Caco-2 (cell line): Measurements from ENCODE around the gene SUN2. TPM values are rescaled to one million over a fixed set of nuclear protein-coding genes. Genes with fewer than 3 reads are reported as not detected.

ENCODE experiments used
- BruUV-seq: library from RNA; stranded (reverse); fragments of 400-500 nt; replicated peaks from 2 replicates; lab custom pipeline; 2021; lab: Mats Ljungman, UMichigan
- CTCF ChIA-PET: fragments of 300-600 bp; sonication (Branson Sonifier 250); formaldehyde crosslinking; loops from one replicate; lab custom pipeline; 2022; ENCODE audit warnings: antibody characterized with exemption; lab: Charles Lee
- POLR2A ChIA-PET: fragments of 300-600 bp; sonication (Branson Sonifier 250); formaldehyde crosslinking; loops from one replicate; lab custom pipeline; 2022; ENCODE audit warnings: antibody characterized with exemption; lab: Charles Lee
- DNase-seq, 2 experiments: peaks; one replicate each; pipeline versions ENCODE4 v3.0.0 to v3.0.0-alpha.2; 2020 to 2022
- H3K27me3 ChIP-seq: replicated peaks from 2 replicates; pipeline ENCODE4 v1.6.0; 2011; ENCODE audit warnings: low read length; ENCODE audit not compliant: control insufficient read depth, insufficient read depth
- H3K36me3 ChIP-seq: 2 replicates; pipeline ENCODE4 v1.5.1; 2011; ENCODE audit warnings: low read length; ENCODE audit not compliant: control insufficient read depth, insufficient read depth
- H3K4me1 ChIP-seq: fragments of 250-450 bp; sonication (Bioruptor Pico); 2 replicates; pipeline ENCODE4 v1.5.1; 2020; ENCODE audit warnings: mild to moderate bottlenecking
- H3K4me3 ChIP-seq: 2 replicates; pipeline ENCODE4 v1.5.1; 2011; ENCODE audit warnings: low read depth, mild to moderate bottlenecking, control low read depth, low read length
- H3K9me3 ChIP-seq: fragments of 250-450 bp; sonication (Bioruptor Pico); 2 replicates; pipeline ENCODE4 v1.5.1; 2020; ENCODE audit warnings: mild to moderate bottlenecking, moderate library complexity
- H3K27ac Mint-ChIP-seq: one replicate; pipeline ENCODE4 v1.8.0; 2022; ENCODE audit warnings: mixed read lengths; ENCODE audit not compliant: unreplicated experiment
- H3K27me3 Mint-ChIP-seq: one replicate; pipeline ENCODE4 v1.8.0; 2022; ENCODE audit warnings: mixed read lengths; ENCODE audit not compliant: insufficient read depth, unreplicated experiment
- H3K36me3 Mint-ChIP-seq: one replicate; pipeline ENCODE4 v1.8.0; 2022; ENCODE audit warnings: mild to moderate bottlenecking, mixed read lengths; ENCODE audit not compliant: insufficient read depth, unreplicated experiment
- H3K4me1 Mint-ChIP-seq: one replicate; pipeline ENCODE4 v1.8.0; 2022; ENCODE audit warnings: low read depth, mixed read lengths; ENCODE audit not compliant: unreplicated experiment
- H3K4me3 Mint-ChIP-seq: one replicate; pipeline ENCODE4 v1.8.0; 2022; ENCODE audit warnings: mild to moderate bottlenecking, moderate library complexity, mixed read lengths; ENCODE audit not compliant: unreplicated experiment
- H3K9me3 Mint-ChIP-seq: one replicate; pipeline ENCODE4 v1.8.0; 2022; ENCODE audit warnings: mixed read lengths; ENCODE audit not compliant: unreplicated experiment
- intact Hi-C: fragments of 100-400 bp; cut with micrococcal nuclease; formaldehyde crosslinking; loops from one replicate; pipeline ENCODE4 v1.10.0; 2022; ENCODE audit not compliant: unreplicated experiment
- total RNA-seq: library from RNA; stranded (reverse); gene quantifications from 2 replicates; pipeline ENCODE4 v1.2.3, GENCODE V29; 2022
- TF ChIP-seq, protein P1 (sequence below), 2 experiments: fragments of 200-600 bp in 1 of 2; IDR thresholded peaks; 1 replicate in 1 of 2; 2 replicates in 1 of 2; pipeline versions ENCODE4 v1.5.1 to v1.8.0; 2011 to 2022; ENCODE audit warnings: antibody characterized with exemption in 1 of 2, control low read depth in 1 of 2, inconsistent platforms in 1 of 2, low read depth in 1 of 2, low read length in 1 of 2, mild to moderate bottlenecking in 1 of 2, moderate library complexity in 1 of 2; ENCODE audit not compliant: insufficient read depth in 1 of 2, severe bottlenecking in 1 of 2, unreplicated experiment in 1 of 2

Gene SUN2
- total RNA-seq, 1 experiment from 2014 or later: 67.8 TPM

DNA sequence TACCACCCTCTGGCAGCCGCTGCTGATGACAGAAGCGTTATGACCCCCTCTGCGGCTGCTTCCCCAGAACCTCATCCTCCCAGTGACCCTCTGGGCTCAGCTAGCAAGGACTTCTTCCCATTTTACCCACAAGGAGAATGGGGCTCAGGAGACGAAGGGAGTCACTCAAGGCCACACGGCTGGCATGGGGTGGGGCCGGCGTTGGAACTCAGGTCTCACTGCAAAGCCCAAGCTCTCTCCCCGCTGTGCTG lies 16.8 kb upstream of the SUN2 start:
- CTCF ChIA-PET: no interaction called here
- intact Hi-C loops: no loop called here
- no TSS peak for BruUV-seq
- H3K9me3 Mint-ChIP-seq: no peaks in the 10 kb centered on the region
- TF ChIP-seq, protein P1, sequence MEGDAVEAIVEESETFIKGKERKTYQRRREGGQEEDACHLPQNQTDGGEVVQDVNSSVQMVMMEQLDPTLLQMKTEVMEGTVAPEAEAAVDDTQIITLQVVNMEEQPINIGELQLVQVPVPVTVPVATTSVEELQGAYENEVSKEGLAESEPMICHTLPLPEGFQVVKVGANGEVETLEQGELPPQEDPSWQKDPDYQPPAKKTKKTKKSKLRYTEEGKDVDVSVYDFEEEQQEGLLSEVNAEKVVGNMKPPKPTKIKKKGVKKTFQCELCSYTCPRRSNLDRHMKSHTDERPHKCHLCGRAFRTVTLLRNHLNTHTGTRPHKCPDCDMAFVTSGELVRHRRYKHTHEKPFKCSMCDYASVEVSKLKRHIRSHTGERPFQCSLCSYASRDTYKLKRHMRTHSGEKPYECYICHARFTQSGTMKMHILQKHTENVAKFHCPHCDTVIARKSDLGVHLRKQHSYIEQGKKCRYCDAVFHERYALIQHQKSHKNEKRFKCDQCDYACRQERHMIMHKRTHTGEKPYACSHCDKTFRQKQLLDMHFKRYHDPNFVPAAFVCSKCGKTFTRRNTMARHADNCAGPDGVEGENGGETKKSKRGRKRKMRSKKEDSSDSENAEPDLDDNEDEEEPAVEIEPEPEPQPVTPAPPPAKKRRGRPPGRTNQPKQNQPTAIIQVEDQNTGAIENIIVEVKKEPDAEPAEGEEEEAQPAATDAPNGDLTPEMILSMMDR (IDR thresholded peaks at IDR 0.05; ENCODE audit: insufficient read depth in 1 of 2, low read depth in 1 of 2, low read length in 1 of 2, severe bottlenecking in 1 of 2, unreplicated experiment in 1 of 2): no peak
- H3K4me1 ChIP-seq: no peaks in the 10 kb centered on the region
- no peaks in the 10 kb centered on the region for H3K36me3 Mint-ChIP-seq
- POLR2A ChIA-PET: no interaction called here
- no peaks in the 10 kb centered on the region for H3K36me3 ChIP-seq
- no peak overlapping the region for H3K27ac Mint-ChIP-seq
- DNase-seq: no peak
- H3K4me3 ChIP-seq: no peak overlapping the region
- H3K4me3 Mint-ChIP-seq: no peak overlapping the region
- H3K27me3 ChIP-seq: no peaks in the 10 kb centered on the region
- no peaks in the 10 kb centered on the region for H3K4me1 Mint-ChIP-seq
- no peaks in the 10 kb centered on the region for H3K9me3 ChIP-seq
- no peaks in the 10 kb centered on the region for H3K27me3 Mint-ChIP-seq

DNA sequence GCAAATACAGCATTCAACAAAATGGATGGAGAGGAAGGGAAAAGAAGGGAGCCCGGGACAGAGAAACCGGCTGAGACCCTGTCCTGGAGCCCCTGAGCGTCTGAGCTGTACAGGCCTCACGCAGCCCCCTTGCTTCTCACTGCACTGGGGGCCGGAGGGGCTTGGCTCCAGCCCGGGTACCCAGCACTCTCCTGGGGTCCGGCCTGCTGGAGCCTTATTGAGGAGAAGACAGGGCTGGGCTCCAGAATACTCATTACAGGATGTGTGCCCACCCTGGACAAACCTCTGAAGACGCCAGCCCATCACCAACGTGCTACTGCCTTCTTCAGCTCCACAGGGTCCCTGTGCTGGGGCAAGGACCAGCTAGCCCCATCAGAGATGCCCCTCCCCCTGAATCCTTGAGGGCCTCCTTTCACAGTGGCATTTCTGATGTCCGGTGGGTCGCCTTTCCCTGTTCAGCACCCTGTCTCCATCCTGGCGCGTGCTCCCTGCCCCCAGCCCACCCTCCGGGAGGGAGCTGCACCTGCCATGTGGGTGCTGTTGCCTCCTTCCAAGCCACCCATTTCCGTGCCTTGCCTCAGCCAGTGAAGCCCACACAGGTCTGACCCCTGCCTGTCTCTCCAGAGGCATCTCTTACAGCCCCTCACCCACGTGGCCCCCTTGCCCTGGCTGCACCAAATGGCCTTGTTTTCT lies 14.6 kb upstream of the SUN2 start:
- intact Hi-C loops: no loop called here
- Histone ChIP-seq H3K27me3 (no peaks in the 10 kb centered on the region), H3K36me3 (no peaks in the 10 kb centered on the region), H3K4me3 (no peak overlapping the region), H3K9me3 (no peaks in the 10 kb centered on the region), H3K4me1 (no peaks in the 10 kb centered on the region)
- BruUV-seq: no TSS peak
- no peaks in the 10 kb centered on the region for H3K36me3 Mint-ChIP-seq
- ChIA-PET CTCF (interaction anchor here (1.7 to 2.5 kb wide), 2 partner anchors 14 to 73 kb away, joined by 11 to 29 read pairs; partner anchors contain the start of genes NPTXR and SUN2), POLR2A (no interaction called here)
- TF ChIP-seq, protein P1 (IDR thresholded peaks at IDR 0.05; ENCODE audit: insufficient read depth in 1 of 2, low read depth in 1 of 2, low read length in 1 of 2, severe bottlenecking in 1 of 2, unreplicated experiment in 1 of 2): no peak
- H3K27ac Mint-ChIP-seq: no peak overlapping the region
- H3K4me3 Mint-ChIP-seq: no peak overlapping the region
- no peaks in the 10 kb centered on the region for H3K27me3 Mint-ChIP-seq
- no peak for DNase-seq
- no peaks in the 10 kb centered on the region for H3K4me1 Mint-ChIP-seq
- no peaks in the 10 kb centered on the region for H3K9me3 Mint-ChIP-seq

DNA sequence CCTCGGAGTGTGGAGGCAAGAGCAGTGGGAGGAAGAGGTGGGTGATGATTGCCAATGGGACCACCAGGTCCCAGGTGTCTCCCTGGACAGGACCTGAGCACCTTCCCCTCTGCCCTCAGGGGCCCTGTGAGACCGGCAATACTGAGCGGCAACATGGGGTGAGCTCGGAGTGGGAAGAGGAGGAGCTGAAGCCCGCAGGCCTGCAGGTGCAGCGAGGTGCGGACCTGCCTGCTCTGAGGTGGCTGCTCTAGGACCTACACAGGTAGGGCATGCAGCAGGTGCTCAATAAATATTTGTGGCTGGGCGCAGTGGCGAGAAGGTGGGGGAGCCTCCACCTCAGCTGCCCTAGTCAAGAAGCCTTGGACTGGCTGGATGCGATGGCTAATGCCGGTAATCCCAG lies 12.2 kb upstream of the SUN2 start:
- H3K27me3 Mint-ChIP-seq: no peaks in the 10 kb centered on the region
- no peaks in the 10 kb centered on the region for H3K27me3 ChIP-seq
- H3K36me3 Mint-ChIP-seq: no peaks in the 10 kb centered on the region
- no peak overlapping the region for H3K4me3 Mint-ChIP-seq
- DNase-seq: no peak
- intact Hi-C loops: loop anchor here (5.0 kb wide), 1 partner anchor 74 kb away; the partner anchor contains the start of gene NPTXR
- no peaks in the 10 kb centered on the region for H3K9me3 Mint-ChIP-seq
- TF ChIP-seq, protein P1 (IDR thresholded peaks at IDR 0.05; ENCODE audit: insufficient read depth in 1 of 2, low read depth in 1 of 2, low read length in 1 of 2, severe bottlenecking in 1 of 2, unreplicated experiment in 1 of 2): no peak
- no peak overlapping the region for H3K27ac Mint-ChIP-seq
- H3K4me1 ChIP-seq: no peaks in the 10 kb centered on the region
- H3K36me3 ChIP-seq: no peaks in the 10 kb centered on the region
- H3K4me1 Mint-ChIP-seq: no peaks in the 10 kb centered on the region
- no peak overlapping the region for H3K4me3 ChIP-seq
- BruUV-seq: no TSS peak
- ChIA-PET CTCF (interaction anchor here (0.6 to 2.5 kb wide), 4 partner anchors 43 to 697 kb away, joined by 3 to 29 read pairs (median 7); partner anchors contain the start of gene NPTXR), POLR2A (interaction anchor here (0.5 kb wide), 1 partner anchor 354 kb away, joined by 4 read pairs; no protein-coding TSS in a partner anchor)
- H3K9me3 ChIP-seq: no peaks in the 10 kb centered on the region
